H7 (cell line): Measurements from ENCODE around the gene STBD1. TPM values are rescaled to one million over a fixed set of nuclear protein-coding genes. Genes with fewer than 3 reads are reported as not detected.
"Not testable (repeated sequence)": the region's sequence is repeated elsewhere in the genome, so short reads cannot be mapped to it uniquely, and the experiment has no call there.

Experiments used
- DNase-seq: peaks from one replicate; pipeline ENCODE4 v3.0.0; 2012
- H3K27me3 ChIP-seq: 2 replicates; pipeline ENCODE4 v1.6.0; 2011; ENCODE audit warnings: mild to moderate bottlenecking, low read length; ENCODE audit not compliant: control insufficient read depth, insufficient read depth
- H3K36me3 ChIP-seq: replicated peaks from 2 replicates; pipeline ENCODE4 v1.5.1; 2011; ENCODE audit warnings: low read length; ENCODE audit not compliant: control insufficient read depth, insufficient read depth
- H3K4me3 ChIP-seq: 2 replicates; pipeline ENCODE4 v1.5.1; 2011; ENCODE audit warnings: low read depth, mild to moderate bottlenecking, control low read depth, low read length, moderate library complexity; ENCODE audit not compliant: insufficient read depth
- total RNA-seq: library from RNA; depleted of rRNA; stranded (reverse); fragments of >200 nt; shearing (Covaris generic); gene quantifications from 2 replicates; pipeline ENCODE4 v1.2.3, GENCODE V29; 2014; rRNA removed

STBD1 gene
- total RNA-seq, 1 experiment from 2014 or later: 1.7 TPM

- Histone ChIP-seq H3K27me3 (no peaks in the 10 kb centered on the region), H3K36me3 (no peaks in the 10 kb centered on the region)
- DNase-seq: no peak
Measured at GRCh38 chr4:76325072-76325471, 18.5 kb downstream of the STBD1 start.

GRCh38 chr4:76326515-76326914, 20.0 kb downstream of the STBD1 start:
- no peak overlapping the region for H3K4me3 ChIP-seq
- H3K36me3 ChIP-seq: no peaks in the 10 kb centered on the region
- no peak for DNase-seq
- no peaks in the 10 kb centered on the region for H3K27me3 ChIP-seq

More at GRCh38 chr4:76325072-76325471, 18.5 kb downstream of the STBD1 start:
- H3K4me3 ChIP-seq: no peak overlapping the region

GRCh38 chr4:76334885-76335284, 28.4 kb downstream of the STBD1 start:
- DNase-seq: no peak
- Histone ChIP-seq H3K36me3 (no peaks in the 10 kb centered on the region), H3K27me3 (no peaks in the 10 kb centered on the region), H3K4me3 (no peak overlapping the region)

- no peaks in the 10 kb centered on the region for H3K36me3 ChIP-seq
- no peak for DNase-seq
- H3K27me3 ChIP-seq: no peaks in the 10 kb centered on the region
- no peak overlapping the region for H3K4me3 ChIP-seq
Measured at GRCh38 chr4:76339364-76339763, 32.8 kb downstream of the STBD1 start.

DNA sequence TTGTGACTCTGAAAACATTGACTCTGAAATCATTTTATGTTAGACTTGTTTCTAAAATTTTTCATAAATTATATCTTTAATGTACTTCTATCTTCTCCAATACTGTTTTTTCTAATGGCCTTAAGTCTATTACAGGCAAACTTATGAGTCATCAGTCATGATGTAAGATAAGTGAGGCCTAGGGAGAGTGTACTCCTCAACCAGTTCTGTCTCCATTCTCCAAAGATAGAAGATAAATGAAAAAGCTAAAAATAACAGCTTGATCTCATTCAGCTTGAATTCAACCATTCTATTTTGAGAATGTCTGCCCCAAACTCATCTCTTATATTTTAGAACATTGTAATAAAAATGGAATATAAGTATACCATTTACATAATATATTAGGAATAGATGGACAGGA, 34.5 kb downstream of the STBD1 start:
- DNase-seq: no peak
- Histone ChIP-seq H3K27me3 (no peaks in the 10 kb centered on the region), H3K36me3 (no peaks in the 10 kb centered on the region), H3K4me3 (no peak overlapping the region)

GRCh38 chr4:76342191-76342590, 35.7 kb downstream of the STBD1 start:
- Histone ChIP-seq H3K4me3 (no peak overlapping the region), H3K36me3 (no peaks in the 10 kb centered on the region), H3K27me3 (no peaks in the 10 kb centered on the region)
- DNase-seq: no peak

DNA sequence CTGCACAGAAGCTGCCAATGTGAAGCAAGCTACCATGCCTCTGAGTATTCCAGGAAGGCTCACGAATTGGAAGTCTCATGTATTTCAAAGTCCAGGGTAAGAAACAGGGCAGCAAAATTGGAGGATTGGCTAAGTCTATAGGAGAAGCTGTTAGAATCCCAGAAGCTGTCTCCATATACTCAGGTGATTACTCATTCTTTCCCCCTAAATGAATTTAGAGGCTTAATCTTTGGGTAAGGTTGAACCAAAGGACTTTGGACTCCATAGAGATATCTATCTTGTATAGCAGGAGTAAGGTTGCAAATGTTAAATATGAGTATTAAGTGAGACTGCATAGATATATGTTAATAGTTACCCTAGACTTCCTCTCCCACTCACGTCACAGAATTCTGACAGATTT, 36.3 kb downstream of the STBD1 start:
- no peaks in the 10 kb centered on the region for H3K36me3 ChIP-seq
- no peak for DNase-seq
- H3K27me3 ChIP-seq: no peaks in the 10 kb centered on the region
- H3K4me3 ChIP-seq: no peak overlapping the region

DNA sequence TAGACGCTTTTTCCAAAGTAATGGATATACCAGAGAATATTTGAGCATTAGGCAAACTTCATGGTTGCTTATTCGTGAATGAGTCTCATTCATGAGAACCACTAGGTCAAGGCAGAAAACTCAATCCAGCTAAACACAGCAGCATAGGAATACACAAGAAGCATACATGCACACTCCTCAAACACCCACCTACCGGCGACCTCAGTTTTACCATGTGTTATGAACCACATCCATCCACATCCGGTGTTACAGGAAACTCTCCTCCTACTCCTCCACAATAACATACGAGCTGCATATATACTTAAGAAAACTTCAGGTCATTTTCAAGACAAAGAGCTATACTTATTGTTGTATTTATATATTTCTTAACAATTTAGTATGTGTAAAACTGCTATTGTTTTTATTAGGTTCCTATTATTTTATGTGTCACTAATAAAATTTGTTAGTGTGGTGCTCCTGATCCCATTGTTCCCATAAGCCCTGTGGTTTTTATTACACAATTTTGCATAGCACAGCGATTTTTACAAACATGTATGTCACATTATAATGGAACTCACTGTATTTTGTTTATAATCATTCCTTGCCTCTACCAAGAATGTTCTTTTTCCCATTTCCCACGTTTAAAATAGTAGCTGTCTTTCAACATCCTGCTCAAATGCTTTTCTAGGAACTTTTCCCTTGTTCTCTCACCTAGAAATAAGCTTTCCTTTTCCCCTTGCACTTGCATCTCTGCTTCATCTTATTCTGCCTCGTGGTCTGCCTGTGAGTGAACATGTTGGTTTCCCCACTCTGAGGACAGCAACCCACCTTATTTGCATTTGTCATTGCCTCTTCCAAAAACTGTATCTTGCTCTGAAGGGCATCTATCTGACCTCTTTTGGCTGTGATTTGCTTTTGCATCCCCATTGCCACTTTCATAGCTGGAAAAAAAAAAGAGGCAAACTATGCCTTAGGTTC, 48.3 kb downstream of the STBD1 start:
- DNase-seq: no peak

DNA sequence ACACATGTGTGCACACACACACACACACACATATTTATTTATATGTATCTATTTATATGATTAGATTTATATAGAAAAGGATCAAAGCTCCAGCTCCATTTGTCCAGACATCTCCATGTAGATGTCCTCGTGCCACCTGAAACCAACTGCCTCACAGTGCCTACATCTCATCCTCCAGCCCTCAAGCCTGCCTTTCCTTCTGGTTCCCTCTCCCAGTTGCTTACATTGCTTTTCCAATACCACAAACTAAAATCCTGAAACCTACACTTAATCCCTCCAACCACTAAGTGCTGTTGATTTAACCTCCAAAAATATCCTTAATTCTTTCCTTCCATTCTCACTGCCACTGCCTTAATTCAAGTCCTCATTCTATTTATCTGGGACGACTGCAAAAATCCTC, 51.4 kb downstream of the STBD1 start:
- H3K27me3 ChIP-seq: no peaks in the 10 kb centered on the region
- DNase-seq: no peak
- no peaks in the 10 kb centered on the region for H3K36me3 ChIP-seq
- no peak overlapping the region for H3K4me3 ChIP-seq

More for the DNA sequence above, 48.3 kb downstream of the STBD1 start:
- no peaks in the 10 kb centered on the region for H3K27me3 ChIP-seq
- no peaks in the 10 kb centered on the region for H3K36me3 ChIP-seq
- H3K4me3 ChIP-seq: no peak overlapping the region

DNA sequence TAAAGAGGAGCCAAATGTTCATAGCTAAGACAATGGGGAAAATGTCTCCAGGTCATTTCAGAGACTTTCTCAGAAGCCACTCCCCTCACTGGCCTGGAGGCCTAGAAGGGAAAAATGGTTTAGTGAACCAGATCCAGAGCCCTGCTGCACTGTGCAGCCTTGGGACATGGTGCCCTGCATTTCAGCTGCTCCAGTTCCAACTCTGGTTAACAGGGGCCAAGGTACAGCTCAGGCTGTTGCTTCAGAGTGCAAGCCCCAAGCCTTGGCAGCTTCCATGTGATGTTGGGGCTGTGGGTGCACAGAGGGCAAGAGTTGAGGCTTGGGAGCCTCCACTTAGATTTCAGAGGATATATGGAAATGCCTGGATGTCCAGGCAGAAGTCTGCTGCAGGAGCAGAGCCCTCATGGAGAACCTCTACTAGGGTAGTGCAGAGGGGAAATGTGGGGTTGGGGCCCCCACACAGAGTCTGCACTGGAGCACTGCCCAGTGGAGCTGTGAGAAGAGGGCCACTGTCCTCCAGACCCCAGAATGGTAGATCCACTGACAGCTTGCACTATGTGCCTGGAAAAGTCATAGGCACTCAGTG, 53.4 kb downstream of the STBD1 start:
- not testable (repeated sequence) for H3K36me3 ChIP-seq, DNase-seq, H3K27me3 ChIP-seq, H3K4me3 ChIP-seq

Other genes starting within 250 kb of the STBD1 start
- 0.42 TPM in 1 of 2 replicates, not detected in the other for gene ART3, start 232.0 kb upstream of the STBD1 start, total RNA-seq
- gene NUP54, start 158.3 kb upstream of the STBD1 start, total RNA-seq: 102 and 122 TPM in 2 replicates
- 39.4 and 53.0 TPM in 2 replicates for gene SCARB2, start 92.9 kb upstream of the STBD1 start, total RNA-seq
- 0.17 and 1.4 TPM in 2 replicates for gene FAM47E, start 55.0 kb upstream of the STBD1 start, total RNA-seq
- gene CCDC158, start 114.4 kb downstream of the STBD1 start, total RNA-seq: not detected in 2 replicates
- gene SHROOM3, start 128.5 kb downstream of the STBD1 start, total RNA-seq: 52.8 and 55.8 TPM in 2 replicates